Transverse colon (tissue), 4 donors: ENCODE measurements around the gene WWOX.

Experiments
- CTCF ChIP-seq, 5 experiments: fragments of 200-600 bp in 3 of 5; fragments of 450-650 bp in 2 of 5; sonication (generic) in 3 of 5; IDR thresholded peaks; 1 replicate in 2 of 5; 2 replicates in 3 of 5; pipeline ENCODE4 v1.5.1; 2016 to 2017; ENCODE audit warnings: antibody characterized with exemption in 5 of 5, inconsistent platforms in 3 of 5, mild to moderate bottlenecking in 2 of 5, moderate library complexity in 1 of 5
- EP300 ChIP-seq: sonication (generic); formaldehyde crosslinking; IDR thresholded peaks from one replicate; pipeline ENCODE4 v1.6.1; 2017; ENCODE audit warnings: antibody characterized with exemption, low read depth
- POLR2A ChIP-seq: fragments of 450-650 bp; IDR thresholded peaks from one replicate; pipeline ENCODE4 v1.6.1; 2016; ENCODE audit warnings: antibody characterized with exemption, mild to moderate bottlenecking, moderate library complexity
- POLR2AphosphoS5 ChIP-seq, 3 donors: sonication (generic); formaldehyde crosslinking; IDR thresholded peaks; one replicate each; pipeline ENCODE4 v1.6.1; 2016; ENCODE audit warnings: antibody characterized with exemption in 3 of 3

DNA sequence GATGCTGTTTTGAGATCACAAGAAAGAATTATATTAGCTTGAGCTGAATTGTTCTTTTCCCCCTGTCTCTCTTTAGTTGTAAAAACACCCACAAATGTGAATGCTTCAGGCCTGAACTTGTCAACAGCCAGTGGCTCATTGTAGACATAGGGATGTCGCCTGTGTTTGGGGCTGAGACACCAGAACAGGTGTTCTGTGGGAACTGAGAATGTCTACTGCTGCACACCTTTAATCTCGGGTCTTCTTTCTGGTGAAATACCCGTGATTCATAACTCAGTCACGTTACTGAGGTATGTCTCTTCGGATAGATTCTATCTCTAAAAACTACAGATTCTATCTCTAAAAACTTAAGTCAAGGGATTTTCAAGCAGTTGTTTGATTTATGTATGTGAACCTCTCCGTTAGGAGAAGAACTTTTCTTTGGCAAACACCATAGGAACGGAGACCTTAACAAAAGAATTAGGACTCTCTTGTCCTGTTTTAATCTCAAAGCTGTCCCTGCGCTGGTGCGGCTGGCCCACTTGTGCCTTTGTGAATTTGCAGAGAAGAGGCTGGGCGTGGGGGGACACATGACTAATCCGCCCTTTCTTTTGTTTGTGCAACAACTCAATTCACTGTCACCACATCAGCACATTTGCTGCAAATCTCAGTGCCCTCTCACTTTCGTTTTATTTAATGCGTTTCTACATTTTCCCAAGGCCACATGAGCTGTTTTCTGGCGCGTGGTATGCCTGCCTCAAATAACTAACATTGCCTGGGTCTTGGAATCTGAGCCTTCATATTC lies 858.1 kb downstream of the WWOX start:
- no peak for TF ChIP-seq POLR2A
- TF ChIP-seq CTCF (IDR thresholded peaks at IDR 0.05) = no peak
- TF ChIP-seq EP300 = no peak
- no peak for TF ChIP-seq POLR2AphosphoS5 (IDR thresholded peaks at IDR 0.05)
